Measurements from ENCODE around the gene FAM185A.
"Not testable (repeated sequence)": the region's sequence is repeated elsewhere in the genome, so short reads cannot be mapped to it uniquely, and the experiment has no call there.

Gene FAM185A

DNA sequence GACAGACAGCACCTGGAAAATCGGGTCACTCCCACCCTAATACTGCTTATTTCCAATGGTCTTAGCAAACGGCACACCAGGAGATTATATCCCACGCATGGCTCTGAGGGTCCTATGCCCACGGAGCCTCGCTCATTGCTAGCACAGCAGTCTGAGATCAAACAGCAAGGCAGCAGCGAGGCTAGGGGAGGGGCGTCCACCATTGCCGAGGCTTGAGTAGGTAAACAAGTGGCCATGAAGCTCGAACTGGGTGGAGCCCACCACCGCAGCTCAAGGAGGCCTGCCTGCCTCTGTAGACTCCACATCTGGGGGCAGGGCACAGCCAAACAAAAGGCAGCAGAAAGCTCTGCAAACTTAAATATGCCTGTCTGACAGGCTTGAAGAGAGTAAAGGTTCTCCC lies 32.1 kb downstream of the FAM185A start:
- DNase-seq = not testable (repeated sequence)

DNA sequence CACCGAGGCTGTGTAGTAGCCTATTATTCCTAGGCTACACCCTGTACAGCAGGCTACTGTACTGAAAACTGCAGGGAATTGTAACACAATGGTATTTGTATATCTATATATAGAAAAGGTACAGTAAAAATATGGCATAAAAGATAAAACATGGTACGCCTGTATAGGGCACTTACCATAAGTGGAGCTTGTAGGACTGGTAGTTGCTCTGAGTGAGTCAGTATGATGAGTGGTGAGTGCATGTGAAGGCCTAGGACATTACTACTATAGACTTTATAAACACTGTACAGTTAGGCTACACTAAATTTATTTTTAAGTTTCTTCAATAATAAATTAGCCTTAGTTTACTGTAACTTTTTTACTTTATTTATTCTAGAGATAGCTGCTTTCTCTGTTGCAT lies 40.0 kb downstream of the FAM185A start:
- not testable (repeated sequence) for DNase-seq

DNA sequence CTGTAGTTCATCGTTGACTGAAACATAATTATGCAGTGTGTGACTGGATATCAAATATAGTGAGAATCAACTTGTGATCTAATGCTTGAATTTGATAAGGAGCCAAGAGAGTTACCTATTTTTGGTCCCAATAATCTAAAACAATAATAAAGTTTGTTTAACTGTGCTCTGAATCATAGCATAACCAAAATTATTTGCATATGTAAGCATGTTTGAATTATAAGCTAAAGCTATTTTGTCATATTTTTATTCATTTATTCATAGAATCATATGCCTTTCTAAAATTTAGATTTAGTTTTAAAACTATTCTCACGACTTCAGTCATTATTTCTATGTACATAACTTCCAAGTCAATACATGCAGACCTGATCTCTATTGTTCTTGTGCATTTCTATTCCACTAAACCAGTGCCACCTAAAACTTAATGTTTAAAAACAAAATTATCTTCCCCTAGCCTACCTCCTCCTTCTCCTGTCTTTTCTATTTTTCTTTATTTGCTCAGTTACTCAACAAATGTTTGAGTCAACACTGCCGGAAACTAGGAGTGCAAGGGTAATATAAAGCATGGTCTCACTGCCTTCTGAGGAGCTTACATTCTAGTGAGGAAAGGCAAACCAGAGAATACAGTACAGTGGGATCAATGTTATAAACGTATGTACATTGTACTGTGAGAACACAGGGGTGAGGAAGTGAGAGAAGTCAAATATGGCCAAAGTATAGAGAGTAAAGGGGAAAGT lies 41.7 kb downstream of the FAM185A start:
- not testable (repeated sequence) for DNase-seq

DNA sequence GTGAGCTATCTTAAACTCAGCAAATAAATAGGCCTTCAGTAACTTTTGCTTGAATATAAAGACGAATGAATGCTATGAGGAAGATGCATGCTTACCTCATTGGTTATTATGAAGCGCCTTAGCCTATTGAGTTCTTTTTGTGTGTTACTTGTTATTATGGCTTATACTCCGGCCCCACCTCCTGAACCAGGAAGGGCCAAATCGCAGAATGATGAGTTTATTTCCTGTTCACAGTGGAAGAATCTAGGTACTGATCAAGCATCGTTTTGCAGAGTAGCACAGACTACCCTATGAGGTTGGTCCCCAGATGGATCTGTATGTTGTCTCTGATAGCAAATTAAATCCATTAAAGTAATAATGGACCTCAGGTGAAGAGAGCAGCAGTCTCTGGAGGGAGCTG lies 42.6 kb downstream of the FAM185A start:
- not testable (repeated sequence) for DNase-seq

DNA sequence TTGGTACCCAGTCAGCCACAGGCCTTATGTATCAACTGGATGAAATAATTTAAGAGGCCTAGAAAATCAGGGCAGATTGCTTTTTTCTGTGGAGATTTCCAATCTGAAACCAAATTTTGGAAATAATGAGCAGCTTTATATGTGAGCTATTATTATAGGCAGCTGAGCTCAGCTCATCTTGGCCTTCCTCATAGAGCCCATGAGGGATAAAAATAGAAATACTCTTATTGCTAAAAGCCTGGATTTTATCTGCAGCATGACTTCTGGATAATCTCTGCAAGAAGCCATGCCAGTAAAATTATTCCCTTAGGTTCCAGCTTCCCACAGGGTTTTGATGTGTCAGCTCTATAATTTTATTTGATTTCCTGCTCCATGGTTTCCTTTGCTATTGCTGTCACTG lies 43.0 kb downstream of the FAM185A start:
- not testable (repeated sequence) for DNase-seq

DNA sequence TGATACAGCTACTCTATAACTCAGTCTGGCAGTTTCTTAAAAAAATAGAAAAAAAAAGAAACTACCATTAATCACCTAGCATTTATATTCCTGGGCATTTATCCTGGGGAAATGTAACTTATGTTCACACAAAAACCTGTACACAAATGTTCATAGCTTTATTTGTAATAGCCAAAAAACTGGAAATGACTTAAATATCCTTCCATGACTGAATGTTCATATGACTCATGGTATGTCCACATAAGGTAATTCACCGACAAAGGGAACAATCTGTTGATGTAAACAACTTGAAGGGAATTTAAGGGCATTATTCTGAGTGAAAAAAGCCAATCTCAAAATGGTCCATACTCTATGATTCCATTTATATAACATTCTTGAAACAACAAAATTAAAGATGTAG lies 45.8 kb downstream of the FAM185A start:
- not testable (repeated sequence) for DNase-seq

DNA sequence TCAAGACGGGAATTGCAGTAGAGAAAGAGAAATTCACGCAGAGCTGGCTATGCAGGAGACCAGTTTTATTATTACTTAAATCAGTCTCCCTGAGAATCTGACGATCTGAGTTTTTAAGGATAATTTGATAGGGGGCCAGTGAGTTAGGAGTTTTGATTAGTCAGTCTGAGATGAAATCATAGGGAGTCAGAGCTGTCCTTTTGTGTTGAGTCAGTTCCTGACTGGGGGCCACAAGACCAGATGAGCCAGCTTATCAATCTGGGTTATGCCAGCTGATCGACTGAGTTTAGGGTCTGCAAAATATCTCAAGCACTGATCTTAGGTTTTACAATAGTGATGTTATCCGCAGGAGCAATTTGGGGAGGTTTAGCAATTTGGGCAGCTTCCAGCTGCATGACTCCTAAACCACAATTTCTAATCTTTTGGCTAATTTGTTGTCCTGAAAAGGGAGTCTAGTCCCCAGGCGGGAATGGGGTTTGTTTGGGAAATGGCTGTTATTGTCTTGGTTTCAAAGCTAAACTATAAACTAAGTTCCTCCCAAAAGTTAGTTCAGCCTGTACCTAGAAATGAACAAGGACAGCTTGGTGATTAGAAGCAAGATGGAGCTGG lies 47.3 kb downstream of the FAM185A start:
- not testable (repeated sequence) for DNase-seq

DNA sequence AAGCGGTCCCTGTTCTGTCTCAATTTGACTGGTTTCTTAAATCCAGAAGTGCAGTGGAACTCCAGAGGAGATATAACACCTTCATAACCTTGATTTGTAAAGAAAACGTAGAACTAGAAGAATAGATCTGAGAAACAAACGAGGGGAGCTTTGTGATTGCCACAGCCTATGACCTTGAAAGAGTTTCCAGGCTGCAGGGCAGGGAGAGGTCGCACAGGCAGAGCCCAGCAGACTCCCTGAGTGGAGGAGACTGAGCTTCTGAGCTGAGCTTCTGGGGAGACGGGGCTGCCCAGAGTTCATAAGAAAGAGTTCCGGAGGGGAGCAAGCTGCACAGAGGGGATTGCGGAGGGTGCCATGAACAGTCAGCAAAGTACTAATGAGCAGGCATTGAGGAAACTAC lies 57.8 kb downstream of the FAM185A start:
- DNase-seq = no peak

DNA sequence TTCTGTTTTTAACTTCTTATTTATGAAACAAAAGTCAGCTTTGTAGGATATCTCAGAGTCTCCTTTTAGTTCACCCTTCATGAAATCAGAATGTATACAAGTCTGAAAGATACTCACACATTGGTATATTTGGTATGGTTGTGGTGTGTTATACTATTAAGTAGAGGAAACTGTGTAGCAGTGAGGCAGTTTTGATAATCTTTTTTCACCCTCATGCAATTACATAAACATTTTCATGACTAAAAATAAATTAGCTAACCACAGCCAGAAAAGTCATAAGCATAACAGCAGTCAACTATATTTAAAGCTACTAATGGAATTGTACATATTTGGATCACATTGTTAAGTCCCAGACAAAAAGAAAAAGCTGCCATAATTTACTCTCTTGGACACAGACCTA lies 62.1 kb downstream of the FAM185A start:
- no peak for DNase-seq

DNA sequence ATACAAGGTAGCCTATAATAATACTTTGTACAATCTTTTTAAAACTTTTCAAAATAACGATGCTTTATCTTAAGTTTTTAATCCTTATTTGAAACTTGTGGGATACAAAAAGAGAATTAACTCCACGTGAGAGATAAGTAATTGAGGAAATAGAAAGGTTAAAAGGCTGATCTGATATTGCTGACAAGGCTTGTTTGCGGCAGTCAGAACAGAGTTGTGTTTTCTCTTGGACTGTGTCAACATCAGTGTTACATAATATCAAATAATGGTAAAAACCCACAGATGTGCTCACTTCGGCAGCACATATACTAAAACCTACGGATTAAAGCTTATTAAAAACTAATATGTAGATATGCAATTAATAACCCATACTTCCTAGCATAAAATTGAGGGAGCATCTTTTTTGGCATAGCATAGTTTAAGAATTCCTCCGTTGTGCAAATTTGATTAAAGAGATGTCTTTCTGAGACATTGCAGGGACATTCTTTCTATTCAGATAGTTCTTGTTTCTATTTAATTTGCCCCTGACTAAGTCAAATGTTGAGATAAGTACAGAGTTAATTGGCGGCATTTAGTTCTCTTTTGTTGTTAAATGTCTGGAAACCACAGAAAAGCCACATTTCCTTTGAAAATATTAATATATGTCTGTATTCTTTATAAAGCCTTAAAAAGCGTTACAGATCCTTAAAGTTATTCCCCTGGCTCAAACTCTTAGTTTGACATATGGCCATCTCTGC lies 63.3 kb downstream of the FAM185A start:
- no peak for DNase-seq

DNA sequence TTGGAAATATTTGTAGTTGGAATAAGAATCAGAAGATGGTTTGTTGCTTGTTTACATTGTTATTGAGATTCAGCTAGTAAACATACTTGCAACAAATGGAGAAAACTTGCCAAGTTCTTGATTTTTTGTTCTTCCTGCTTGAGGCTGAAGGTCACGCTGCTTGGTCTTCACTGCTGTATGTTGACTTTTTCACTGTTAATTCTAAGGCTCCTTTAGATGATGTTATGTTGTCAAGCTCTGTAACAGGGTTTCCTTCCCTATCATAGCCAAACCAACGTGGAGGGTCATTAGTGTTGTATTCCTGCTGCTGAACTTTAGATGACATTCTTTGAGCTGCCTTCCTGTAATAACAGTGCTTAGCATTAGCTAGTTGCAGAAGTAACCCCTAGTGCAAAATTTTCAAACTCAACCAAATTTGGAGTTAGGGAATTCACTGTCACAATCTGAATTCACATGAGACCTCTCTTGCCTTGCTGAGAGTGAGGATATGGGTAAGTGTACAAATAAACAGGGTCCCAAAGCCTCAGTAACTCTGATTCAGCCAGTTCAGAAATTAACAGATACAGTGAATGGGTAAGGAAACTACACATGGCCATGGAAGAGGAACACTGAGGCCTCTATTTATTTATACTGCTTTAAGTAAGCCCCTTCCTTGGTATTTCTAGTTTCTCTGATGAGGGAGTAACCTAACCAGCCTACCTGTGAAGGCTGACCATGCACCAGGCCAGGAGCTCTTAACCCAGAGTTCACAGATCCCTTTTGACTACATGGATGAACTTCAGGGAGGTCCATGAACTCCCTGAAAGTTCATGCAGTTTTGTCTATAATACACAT lies 64.6 kb downstream of the FAM185A start:
- no peak for DNase-seq

DNA sequence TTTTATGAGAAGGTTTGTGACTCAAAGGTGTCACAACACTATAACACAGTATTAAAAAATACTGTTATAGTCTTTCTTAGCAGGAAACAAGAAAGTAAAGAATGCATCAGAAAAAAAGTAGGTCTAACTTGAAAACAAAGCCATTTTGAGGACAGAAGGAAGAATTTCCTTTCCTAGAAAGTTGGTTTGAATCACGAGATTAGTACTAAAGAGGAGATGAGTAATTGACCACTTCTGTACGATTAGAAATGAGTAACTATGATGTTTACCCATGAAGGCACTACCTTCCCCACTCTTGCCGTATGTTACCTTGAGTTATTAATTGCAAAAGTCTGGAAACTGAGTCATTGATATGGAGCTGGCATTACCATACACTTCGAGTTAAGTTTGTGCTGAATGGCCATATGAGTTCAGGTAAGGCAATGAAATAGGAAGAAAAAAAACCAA lies 65.2 kb downstream of the FAM185A start:
- no peak for DNase-seq

DNA sequence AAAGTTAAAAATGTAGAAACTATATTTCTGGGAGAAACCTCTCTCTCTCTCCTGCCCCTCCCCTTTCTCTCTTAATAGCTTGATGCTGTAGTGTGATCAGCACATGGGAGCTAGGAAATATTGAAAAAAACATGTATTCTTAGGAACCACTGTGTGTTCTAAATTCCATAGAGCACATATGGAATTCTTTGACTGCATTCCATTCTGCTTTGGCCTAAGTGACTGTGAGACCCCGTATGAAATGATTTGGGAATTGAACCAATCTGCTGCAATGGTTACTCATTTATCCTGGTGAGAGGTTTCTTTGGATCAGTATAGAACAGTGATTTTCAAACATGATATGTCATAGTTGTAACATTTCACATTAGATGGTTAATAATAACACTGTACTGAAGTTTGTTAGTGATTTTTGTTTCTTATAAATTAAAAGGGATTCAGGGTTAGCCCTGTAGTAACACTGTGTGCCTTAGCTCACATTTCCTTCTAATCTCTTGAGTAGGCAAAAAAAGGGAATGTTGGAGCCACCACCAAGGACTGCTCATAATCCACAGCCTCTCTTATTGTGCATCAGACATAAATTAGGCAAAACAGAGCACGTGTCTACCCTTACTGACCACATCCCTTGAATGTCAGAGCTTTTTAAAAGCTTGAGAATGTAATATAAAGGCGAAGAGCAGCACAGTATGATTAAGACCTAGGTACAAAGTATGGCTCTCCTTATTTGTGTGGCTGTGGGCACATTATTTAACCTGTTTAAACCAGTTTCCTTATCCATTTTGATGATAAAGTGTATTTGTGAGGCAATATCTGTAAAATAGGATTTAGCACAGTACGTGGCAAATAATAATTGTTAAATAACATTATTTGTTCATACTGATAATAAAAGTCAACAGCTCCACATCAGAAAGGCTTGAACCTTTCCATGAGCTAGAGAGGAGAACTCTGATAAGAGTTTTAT lies 69.1 kb downstream of the FAM185A start:
- no peak for DNase-seq

DNA sequence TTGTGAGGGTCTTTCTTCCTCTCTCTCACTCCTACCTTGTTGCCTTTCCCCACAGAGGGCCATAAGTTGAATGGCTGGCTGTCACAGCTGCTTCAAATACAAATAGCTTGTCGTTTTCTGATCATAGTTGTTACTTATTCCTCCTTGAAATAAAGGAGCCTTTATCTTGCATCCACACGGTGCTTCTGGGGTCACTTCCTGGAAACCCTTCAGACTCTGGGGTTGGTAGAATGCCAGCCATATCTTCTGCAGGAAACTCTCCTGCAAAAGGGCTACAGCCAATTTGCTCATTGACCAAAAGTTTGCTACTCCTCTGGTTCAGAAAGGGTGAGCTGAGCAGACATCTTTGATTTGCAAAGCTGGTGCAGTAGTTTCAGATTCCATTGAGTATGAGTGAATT lies 70.4 kb downstream of the FAM185A start:
- DNase-seq = no peak

DNA sequence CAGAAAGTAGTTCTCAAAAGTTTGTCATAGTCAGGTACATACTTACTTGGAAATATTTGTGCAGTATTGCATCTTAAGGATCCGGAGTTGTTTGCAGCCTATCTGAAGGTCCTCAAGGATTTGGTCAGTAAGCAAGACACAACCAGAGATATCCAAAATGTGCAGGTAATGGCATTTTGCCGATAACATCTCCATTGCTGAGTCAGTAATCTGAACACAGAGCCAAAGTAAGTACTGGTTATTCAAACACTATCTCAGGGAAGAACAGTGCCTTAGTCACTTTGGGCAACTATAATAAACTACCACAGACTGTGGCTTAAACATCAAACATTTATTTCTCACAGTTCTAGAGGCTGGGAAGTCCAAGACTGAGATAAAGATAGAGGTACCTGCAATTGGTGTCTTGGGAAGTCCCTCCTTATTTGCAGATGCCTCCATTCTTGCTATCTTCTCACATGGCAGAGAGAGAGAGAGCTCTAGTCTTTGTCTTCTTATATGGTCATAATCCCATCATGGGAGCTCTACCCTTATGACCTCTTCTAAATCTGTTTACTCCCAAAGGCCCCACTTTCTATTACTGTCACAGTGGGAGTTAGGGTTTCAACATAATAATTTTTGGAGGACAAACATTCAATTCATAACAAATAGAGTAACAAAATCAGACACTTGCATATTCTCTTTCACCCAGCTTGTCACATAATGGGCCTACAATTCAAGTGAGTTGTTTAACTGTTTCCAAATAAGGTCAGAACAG lies 73.4 kb downstream of the FAM185A start:
- no peak for DNase-seq

DNA sequence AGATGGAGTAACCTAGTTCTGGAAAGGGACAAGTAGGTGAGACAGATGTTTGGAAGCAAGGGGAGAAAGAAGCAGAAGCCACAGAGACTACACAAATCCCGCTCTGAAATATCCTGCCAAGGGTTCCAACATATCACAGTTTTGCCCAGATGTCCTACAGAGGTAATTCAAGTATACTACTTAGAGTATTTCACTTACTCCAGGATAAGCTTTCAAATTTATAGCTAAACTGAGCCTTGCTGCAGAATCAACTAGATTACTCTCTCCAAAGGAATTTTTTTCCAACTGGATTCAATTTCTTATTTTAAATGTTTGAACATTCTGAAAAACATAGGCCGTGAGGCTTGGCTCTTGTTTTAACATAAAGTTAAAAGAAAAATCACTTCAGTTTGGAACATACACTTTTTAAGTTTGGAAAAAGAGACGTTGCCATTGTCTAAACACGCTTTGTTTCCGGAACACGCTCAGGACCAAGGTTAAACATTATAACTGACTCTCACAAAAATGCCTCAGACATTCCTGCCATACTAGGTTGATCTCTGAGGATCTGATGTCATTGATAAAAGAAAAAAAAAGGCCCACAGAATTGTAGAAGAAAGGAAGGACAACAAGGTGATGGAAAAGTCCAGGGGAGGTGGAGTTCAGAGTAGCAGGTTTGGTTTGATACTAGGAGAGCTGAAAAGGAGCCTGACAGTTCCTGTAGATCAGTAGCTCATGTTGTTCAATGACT lies 74.8 kb downstream of the FAM185A start:
- no peak for DNase-seq

DNA sequence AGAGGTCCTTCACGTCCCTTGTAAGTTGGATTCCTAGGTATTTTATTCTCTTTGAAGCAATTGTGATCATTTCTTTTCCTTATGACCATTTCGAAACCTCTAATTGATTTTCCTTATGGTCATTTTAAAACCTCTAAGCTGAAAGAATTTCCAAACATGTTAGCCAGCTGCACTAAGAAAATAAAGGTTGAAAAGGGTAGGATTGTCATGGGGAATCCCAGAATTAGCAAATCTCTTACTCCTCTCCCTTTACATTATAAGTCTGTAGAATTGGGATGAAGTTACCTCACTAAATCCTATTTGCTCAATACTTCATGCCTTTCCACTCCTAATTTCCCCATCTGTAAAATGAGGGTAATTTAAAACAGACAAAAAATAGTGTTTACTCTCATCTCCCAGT lies 79.5 kb downstream of the FAM185A start:
- DNase-seq = no peak

DNA sequence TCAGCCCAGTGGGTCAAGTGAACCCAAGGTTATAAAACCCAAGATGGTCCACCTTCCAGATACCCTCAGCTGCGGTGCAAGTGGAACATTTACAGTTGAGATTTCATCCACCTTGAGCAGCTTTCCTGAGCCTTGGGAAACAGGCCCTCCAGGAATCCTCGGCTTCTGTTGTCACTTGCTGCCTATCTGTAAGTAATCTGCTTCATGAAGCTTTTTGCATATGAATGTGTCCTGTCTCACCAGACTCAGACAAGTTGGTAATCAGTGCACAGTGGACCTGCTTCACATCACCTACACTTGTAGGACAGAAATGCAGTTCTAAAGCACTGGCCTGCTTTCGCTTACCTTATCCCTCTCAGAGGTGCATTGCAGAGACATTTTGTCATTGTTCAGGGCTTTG lies 80.3 kb downstream of the FAM185A start:
- DNase-seq = no peak

DNA sequence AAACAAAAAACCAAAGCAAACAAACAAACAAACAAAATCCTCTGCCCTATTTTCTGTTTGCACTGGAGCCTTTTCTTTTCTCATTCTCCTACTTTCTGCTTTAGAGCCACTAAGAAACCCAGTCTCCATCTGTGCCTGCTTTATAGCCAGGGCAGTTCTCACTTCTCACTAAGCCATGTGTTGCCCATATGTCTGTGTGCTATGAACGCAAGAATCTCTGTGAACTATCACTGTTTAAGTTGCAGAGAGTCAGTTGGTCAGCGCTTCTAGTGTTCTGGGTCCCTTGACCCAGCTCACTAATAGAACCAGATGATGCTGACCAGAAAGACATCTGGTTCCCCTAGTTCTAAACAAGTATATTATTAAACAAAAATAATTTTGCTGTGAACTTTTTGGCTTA lies 81.4 kb downstream of the FAM185A start:
- DNase-seq = no peak

DNA sequence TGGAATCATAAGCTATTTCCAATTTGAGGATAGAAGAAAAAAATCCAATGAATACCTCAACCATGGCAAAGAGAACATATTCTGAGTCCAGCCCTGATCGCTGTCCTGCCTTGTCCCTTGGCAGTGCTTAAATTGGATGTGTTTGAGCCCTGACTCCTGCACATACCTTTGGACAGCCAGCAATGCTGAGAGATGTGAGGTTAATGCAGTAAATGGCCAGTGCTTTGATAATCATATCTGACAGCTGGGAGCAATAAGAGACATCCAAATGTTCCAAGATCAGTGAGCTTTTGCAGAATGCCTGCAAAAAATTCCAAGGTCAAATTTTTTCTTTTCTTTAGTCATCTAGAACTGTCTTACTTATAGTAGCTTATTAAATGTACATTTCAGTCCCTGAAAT lies 83.9 kb downstream of the FAM185A start:
- DNase-seq = no peak

Measured in NCI-H1417 (cell line).